Measurements from ENCODE around the gene PODN.

PODN gene

DNA sequence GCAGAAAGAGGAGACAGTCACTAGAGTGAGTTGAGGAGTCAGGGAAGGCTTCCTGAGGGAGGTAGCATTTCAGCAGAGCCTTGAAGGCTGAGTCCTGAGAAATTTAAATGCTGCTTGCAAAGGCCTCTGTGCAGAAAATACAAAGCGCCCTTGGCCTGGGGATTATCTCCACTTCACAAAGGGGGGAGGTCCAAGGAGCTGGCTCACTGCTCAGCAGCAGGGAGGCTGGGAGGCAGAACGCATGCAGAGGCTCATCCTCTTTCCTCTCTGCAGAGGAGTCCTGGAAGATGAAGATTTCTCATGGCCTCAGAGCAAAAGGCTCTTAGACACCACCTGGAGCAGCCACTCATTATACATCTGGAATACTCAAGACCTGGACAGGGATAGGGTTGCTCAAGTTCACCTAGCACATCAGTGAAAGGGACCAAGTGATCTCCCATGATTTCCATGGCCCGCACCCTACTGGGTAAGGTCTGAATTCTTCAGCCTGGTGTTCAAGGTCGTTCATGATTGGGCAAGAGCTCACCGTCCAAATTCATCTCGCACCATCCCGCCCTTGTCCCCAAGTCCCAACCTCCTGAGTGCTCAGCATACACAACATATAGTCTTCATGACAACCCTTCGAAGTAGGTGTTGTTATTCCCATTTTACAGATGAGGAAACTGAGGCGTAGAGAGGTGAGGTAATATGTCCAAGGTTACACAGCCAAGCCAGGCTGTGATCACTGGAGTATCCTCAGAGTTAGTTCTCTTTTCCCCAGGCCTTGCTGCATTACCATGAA is 71.4 kb downstream of the PODN start:
- no peak for DNase-seq

DNA sequence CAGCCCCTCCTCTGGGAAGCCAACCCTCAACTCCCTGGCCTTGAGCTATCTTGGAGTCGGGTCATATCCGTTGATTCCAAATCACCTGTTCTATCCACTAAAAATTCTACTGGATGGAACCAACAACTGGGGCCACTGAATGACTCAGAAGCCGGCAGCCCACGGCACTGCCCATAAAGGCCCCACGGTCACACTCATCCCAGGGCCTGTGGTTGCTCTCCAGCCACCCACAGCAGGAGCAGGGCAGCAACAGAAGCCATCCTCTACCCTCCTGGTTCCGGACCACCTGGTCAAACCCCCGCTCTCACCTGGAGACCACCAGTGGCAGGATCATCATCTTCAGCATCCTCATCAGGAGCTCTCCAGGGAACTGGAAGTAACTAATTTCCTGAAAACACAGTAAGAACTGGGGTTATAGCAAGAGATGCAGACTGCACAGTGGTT is 72.1 kb downstream of the PODN start:
- DNase-seq, result no peak

Measured in CD4-positive, alpha-beta T cell treated with Interferon alpha-2 for 1 hour (primary cell).